WERI-Rb-1 (cell line): ENCODE data around the gene PDCD1.
"Not testable (repeated sequence)": the region's sequence is repeated elsewhere in the genome, so short reads cannot be mapped to it uniquely, and the experiment has no call there.

Experiments used
- DNase-seq: peaks from one replicate; pipeline ENCODE4 v3.0.0-alpha.2; 2020
- H3K27ac ChIP-seq: fragments of 250-450 bp; sonication (Bioruptor Pico); 2 replicates; pipeline ENCODE4 v1.5.1; 2020; ENCODE audit warnings: mild to moderate bottlenecking, moderate library complexity
- H3K27me3 ChIP-seq: fragments of 250-450 bp; sonication (Bioruptor Pico); 2 replicates; pipeline ENCODE4 v1.5.1; 2021; ENCODE audit warnings: mild to moderate bottlenecking, low read depth, moderate library complexity; ENCODE audit not compliant: insufficient read depth, severe bottlenecking
- H3K36me3 ChIP-seq: fragments of 250-450 bp; sonication (Bioruptor Pico); 2 replicates; pipeline ENCODE4 v1.5.1; 2020; ENCODE audit warnings: mild to moderate bottlenecking, moderate library complexity
- H3K4me3 ChIP-seq: 2 replicates; pipeline ENCODE4 v1.5.1; 2011; ENCODE audit warnings: low read depth, mild to moderate bottlenecking, control low read depth, low read length
- H3K9me3 ChIP-seq: fragments of 250-450 bp; sonication (Bioruptor Pico); 2 replicates; pipeline ENCODE4 v1.5.1; 2021; ENCODE audit warnings: mild to moderate bottlenecking, moderate library complexity; ENCODE audit not compliant: severe bottlenecking
- CTCF ChIP-seq: IDR thresholded peaks from 2 replicates; pipeline ENCODE4 v1.5.1; 2011; ENCODE audit warnings: low read depth, mild to moderate bottlenecking, control low read depth, inconsistent platforms, low read length

PDCD1 gene

DNA sequence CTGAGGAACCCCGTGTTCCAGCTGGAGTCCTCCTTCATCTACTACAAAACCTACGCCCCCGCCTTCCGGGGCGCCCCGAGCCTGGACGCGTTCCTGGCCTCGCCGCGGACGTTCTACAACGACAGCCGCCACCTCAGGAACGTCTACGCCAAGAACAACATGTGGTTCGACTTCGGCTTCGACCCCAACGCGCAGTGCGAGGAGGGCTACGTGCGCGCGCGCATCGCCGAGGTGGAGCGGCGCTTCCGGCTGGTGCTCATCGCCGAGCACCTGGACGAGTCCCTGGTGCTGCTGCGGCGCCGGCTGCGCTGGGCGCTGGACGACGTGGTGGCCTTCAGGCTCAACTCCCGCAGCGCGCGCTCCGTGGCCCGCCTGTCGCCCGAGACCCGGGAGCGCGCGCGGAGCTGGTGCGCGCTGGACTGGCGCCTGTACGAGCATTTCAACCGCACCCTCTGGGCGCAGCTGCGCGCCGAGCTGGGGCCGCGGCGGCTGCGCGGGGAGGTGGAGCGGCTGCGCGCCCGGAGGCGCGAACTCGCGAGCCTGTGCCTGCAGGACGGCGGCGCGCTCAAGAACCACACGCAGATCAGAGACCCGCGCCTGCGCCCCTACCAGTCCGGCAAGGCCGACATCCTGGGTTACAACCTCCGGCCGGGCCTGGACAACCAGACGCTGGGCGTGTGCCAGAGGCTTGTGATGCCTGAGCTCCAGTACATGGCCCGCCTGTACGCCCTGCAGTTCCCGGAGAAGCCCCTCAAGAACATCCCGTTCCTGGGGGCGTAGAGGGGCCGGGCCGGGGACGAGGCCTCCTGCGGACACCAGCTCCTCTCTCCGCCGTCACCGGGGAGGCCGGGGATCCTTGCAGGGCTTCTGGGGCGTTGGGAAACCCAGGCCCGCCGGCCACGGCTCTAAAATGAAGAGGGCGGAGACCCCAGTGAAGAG, 55.0 kb downstream of the PDCD1 start:
- TF ChIP-seq CTCF, result no peak
- no peaks in the 10 kb centered on the region for H3K27me3 ChIP-seq
- H3K27ac ChIP-seq, result peak overlapping the region; percentile 50; the same call in 1 of the 2 replicates

DNA sequence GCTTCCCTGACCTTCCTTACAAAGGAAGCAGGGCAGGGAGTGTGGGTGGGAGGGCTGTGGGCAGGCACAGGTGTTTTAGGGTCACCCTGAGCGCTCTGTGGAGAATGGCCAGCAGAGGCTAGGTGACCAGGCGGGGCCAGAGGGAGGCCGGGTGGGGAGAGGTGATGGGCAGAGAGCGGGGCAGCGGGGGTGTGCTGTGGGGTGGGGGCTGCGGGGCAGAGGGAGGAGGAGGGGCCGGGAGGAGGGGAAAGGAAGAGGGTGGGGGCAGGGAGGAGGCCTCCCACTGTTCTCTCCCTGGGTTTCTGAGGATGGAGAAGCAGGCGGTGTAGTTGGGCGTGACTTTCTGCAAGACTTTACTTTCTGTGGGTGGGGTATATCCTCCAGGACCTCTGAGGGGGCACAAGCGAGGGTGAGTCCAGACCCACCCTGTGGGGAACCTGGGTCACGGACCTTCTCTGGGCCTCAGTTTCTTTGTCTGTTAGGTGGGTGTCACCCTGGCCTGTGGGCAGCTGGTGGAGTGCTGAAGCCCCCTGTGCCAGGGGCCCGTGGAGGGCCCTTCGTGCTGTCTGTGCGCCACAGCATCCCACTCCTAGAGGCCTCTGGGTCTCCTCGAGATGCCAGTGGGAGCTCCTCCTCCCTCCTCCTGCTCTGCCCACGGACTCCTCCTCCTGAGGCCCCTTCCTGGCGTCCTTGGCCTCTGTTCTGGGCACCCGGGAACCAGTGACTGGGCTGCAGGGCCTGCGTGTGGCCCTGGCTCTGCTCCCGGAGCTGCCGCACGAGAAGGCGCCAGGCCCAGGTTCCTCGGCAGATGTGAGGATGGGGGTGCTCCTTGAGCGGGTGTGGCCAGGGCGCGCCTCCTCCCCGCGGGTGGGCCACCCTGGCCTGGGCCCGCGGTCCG, 56.0 kb downstream of the PDCD1 start:
- H3K27me3 ChIP-seq, result no peaks in the 10 kb centered on the region
- H3K4me3 ChIP-seq, result no peak overlapping the region
- H3K9me3 ChIP-seq, result no peaks in the 10 kb centered on the region
- DNase-seq, result peak; percentile 9
- H3K27ac ChIP-seq, result peak overlapping the region; percentile 59
- TF ChIP-seq CTCF, result no peak
- H3K36me3 ChIP-seq, result no peaks in the 10 kb centered on the region

More for the DNA sequence above, 55.0 kb downstream of the PDCD1 start:
- H3K36me3 ChIP-seq, result no peaks in the 10 kb centered on the region
- no peaks in the 10 kb centered on the region for H3K9me3 ChIP-seq
- DNase-seq, result peak; percentile 5
- no peak overlapping the region for H3K4me3 ChIP-seq

- no peaks in the 10 kb centered on the region for H3K27me3 ChIP-seq
- H3K4me3 ChIP-seq, result no peak overlapping the region
- TF ChIP-seq CTCF, result no peak
- no peaks in the 10 kb centered on the region for H3K36me3 ChIP-seq
- DNase-seq, result peak; percentile 50
- H3K27ac ChIP-seq, result peak overlapping the region; percentile 59
- H3K9me3 ChIP-seq, result no peaks in the 10 kb centered on the region
These were observed 56.9 kb downstream of the PDCD1 start for GRCh38 chr2:241801611-241802420.

- H3K9me3 ChIP-seq, H3K27me3 ChIP-seq, H3K4me3 ChIP-seq, H3K27ac ChIP-seq, H3K36me3 ChIP-seq: not testable (repeated sequence)
- peak; percentile 5 for DNase-seq
These were observed 58.3 kb downstream of the PDCD1 start for GRCh38 chr2:241800198-241800903.
